IPS DF 4.7 (cell line): ENCODE results near the gene LGR5.

Experiments used
- DNase-seq: peaks from one replicate; pipeline ENCODE4 v3.0.0-alpha.2; 2013; ENCODE audit warnings: low spot score; ENCODE audit errors: extremely low read depth

The LGR5 gene, protein sequence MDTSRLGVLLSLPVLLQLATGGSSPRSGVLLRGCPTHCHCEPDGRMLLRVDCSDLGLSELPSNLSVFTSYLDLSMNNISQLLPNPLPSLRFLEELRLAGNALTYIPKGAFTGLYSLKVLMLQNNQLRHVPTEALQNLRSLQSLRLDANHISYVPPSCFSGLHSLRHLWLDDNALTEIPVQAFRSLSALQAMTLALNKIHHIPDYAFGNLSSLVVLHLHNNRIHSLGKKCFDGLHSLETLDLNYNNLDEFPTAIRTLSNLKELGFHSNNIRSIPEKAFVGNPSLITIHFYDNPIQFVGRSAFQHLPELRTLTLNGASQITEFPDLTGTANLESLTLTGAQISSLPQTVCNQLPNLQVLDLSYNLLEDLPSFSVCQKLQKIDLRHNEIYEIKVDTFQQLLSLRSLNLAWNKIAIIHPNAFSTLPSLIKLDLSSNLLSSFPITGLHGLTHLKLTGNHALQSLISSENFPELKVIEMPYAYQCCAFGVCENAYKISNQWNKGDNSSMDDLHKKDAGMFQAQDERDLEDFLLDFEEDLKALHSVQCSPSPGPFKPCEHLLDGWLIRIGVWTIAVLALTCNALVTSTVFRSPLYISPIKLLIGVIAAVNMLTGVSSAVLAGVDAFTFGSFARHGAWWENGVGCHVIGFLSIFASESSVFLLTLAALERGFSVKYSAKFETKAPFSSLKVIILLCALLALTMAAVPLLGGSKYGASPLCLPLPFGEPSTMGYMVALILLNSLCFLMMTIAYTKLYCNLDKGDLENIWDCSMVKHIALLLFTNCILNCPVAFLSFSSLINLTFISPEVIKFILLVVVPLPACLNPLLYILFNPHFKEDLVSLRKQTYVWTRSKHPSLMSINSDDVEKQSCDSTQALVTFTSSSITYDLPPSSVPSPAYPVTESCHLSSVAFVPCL

GRCh38 chr12:71439613-71440344 lies at the start of gene LGR5:
Gene LGR5, plus strand, starts transcription at chr12:71439798. Its CDS starts 283 bp downstream, at chr12:71440081.
- DNase-seq: no peak

GRCh38 chr12:71392521-71393145 lies 47.0 kb upstream of the LGR5 start:
- DNase-seq: peak; percentile 84

- DNase-seq: no peak
These were observed 46.0 kb upstream of the LGR5 start for GRCh38 chr12:71393625-71394024.

DNA sequence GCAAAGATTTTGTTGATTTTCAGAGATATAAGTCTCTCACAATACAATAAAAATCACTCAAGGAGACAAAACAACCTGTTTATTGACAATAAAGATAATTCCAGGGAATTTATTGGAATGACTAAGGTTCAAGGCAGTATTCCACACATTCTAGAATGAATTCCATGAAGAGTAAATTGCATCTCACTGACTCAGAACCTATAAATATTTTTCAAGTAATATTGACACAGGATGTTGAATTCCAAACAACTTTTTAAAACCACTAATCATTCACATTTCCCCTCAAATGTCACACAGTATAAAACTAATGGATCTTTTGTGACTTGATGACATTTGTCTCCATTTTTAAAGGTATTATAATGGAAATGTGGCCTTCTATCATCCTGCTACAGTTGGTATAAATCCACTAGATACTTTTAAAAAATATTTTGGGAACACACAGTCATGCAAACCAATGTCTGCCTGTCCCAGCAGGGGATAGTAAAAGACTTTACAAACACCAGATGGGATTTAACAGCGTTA lies 42.1 kb upstream of the LGR5 start:
- no peak for DNase-seq

DNA sequence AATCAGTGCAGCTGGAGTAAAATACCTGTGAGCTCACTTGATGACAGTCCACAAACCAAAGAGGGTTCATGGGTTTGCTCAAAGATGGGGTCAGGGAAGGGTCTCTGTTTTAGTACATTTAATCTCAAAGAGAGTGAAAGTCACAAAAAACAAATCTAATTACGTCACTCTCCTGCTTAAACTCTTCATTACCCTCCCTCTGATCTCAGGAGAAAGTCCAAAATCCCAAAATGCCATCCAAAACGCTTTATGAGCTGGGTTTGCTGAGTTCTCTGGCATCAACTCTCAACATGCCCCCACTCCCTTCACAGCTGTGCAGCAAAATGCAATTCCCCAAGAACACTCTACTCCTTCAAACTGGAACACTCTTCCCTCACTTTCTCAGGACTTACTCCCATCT lies 40.4 kb upstream of the LGR5 start:
- DNase-seq: no peak

- DNase-seq: no peak
These were observed 39.1 kb upstream of the LGR5 start for GRCh38 chr12:71400481-71400880.

GRCh38 chr12:71405884-71406283 lies 33.7 kb upstream of the LGR5 start:
- no peak for DNase-seq

GRCh38 chr12:71407732-71408131 lies 31.9 kb upstream of the LGR5 start:
- DNase-seq: no peak

DNA sequence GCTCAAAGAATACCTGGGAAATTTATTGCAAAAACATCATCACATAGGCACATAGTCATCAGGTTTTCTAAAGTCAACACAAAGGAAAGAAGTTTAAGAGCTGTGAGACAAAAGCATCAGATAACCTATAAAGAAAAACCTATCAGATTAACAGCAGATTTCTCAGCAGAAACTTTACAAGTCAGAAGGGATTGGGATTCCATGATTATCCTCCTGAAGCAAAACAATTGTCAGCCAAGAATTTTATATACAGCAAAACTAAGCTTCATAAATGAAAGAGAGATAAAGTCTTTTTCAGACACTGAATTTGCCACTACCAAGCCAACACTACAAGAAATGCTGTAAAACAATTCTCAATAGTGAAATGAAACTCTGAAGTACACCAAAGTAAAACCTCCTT lies 28.8 kb upstream of the LGR5 start:
- no peak for DNase-seq

DNA sequence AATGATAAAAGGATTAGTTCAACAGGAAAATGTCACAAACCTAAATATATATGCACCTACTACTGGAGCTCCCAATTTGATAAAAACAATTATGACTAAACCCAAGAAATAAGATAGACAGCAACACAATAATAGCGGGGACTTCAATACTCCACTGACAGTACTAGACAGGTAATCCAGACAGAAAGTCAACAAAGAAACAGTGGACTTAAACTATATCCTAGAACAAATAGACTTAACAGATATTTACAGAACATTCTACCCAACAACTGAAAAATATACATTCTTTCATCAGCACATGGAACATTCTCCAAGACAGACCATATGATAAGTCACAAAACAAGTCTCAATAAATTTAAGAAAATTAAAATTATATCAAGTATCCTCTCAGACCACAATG lies 28.0 kb upstream of the LGR5 start:
- no peak for DNase-seq

GRCh38 chr12:71415336-71416231 lies 24.0 kb upstream of the LGR5 start:
- DNase-seq: peak; percentile 64

- no peak for DNase-seq
These were observed 22.4 kb upstream of the LGR5 start for GRCh38 chr12:71417181-71417580.

DNA sequence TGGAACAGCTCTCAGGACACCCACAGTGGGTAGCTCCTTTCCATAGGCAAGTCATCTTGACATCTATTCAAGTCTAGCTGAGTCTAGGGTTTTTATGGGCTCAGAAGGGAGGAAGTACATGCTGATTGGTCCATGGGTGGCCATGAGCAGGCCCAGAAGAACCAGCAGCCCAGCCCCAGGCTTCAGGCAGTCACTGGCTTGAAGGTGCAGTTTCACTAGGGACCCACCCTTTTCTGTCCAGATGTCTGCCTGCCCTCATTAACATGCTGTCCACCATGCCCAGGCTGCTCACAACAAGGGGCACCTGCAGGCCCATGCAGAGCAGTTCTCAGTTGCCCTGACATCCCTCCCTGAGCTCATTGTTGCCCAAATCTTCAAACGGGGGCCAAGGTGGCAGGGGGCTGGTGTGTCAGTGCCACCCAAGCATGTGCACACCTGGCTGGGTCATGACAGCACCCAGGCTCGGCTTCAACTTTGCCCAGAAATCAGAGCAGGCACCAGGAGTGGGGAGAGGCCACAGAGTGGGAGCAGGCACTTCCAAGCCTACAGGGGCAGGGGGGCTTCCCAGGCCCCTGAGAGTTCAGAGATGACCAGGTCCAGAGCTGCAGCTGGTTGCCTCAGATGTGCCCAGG lies 18.7 kb upstream of the LGR5 start:
- DNase-seq: no peak

DNA sequence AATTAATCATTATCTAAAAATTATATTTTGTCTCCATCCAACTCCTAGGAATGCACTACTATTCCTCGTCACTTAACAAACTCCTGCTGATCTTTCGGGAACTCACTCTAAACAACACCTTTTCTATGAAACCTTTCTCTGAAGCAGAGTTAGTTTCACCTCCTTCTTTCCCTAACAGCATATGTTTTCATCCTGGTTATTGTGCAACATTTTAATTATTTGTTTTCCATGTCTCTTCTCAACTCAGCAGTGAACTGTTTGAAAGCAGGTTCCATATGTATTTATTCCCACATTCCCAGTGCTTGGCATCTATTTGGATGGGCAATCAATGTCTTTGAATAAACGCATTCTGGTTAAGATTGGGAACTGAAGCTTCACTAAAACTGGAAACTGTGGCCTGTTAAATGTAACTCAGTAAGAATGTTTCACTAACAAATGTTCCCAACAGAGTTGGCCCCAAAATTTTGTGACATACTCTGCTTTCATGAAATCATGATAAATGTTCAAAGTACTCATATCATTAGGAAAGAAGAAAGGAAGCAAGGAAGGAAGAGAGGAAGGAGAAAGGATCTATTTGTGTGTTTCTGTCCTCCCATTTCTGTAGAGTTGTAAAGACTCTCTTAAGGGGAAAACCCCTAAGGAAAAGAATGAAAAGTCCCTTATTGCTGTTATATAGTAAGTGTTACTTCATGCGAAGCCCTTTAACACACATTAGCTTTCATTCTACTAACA lies 13.9 kb upstream of the LGR5 start:
- DNase-seq: no peak

DNA sequence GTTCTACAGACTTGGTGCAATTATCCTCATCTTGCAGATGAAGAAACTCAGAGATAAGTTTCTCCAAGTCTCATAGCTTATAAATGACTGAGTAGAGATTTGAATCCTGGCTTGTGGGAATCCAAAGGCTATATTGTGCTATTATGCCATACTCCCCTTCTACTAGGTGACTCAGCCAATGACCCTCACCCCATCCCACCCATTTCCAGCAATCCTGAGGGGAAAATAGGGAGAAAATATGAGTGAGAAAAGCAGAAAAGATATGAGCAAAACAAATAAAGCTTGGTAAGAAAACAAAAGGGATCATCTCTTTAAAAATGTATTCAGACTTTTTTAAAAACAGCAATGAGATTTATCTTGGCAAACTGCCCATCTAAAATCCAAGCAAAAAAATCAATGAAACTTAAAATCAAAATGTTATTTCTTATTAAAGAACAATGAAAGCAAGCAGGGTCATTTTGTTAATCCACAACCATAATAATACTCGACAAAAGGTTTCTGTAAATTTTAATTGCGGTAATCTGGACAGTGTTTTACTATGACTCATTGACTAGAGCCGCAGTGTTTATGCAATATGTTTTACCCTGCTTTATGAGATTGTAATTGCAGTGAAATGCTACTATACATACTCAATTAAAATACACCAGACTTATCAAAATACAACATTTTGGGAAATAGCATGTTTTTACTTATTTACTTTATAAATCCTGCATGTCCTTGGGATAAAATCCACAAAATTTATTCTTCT lies 13.1 kb upstream of the LGR5 start:
- DNase-seq: no peak

DNA sequence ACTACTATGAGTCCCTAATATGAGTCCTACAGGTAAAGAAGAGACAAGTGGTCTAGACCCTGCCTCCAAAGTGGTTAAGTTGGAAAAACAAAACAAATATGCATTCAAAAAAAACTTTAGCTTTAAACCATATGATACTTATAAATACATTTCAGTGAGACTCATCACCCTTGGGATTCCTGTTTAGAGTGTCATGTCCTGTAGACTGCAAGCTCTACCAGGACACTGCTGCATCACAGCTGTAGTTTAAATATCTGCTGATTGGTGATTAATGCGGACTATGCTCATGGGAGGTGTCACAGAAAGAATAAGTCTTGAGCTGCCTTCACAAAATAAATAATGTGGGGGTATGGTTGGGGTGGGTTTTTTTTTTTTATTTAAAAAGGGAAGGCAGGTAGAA lies 8.8 kb upstream of the LGR5 start:
- no peak for DNase-seq

DNA sequence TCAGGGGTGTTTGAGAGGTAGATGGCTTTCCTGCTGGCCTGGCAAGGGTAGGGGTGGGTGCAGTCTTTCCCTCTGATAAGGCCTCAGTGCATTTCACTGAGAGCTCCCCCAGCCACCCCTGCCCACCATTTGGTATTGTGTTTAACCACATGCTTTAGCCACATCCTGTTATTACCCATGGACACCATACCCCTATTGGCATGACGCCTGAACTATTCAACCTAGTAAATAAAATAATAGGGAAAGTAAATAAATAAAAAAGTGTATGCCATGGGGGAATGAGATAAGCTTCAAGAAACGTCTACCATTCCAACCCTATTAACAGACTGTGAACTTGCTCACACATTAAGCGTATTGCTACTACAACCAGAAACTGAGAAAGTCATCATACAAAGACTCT lies 7.6 kb upstream of the LGR5 start:
- no peak for DNase-seq

DNA sequence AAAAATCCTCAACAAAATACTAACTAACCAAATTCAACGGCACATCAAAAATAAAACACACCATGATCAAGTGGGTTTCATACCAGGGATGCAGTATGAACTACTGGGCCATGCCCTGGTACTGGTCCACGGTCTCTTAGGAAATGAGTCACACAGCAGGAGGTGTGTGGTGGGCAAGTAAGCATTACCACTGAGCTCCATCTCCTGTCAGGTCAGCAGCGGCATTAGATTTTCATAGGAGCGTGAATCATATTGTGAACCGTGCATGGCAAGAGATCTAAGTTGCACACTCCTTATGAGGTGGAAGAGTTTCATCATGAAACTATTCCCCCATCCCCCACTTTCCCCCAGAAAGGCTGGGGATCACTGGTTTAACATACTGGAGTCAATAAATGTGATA lies 6.7 kb upstream of the LGR5 start:
- DNase-seq: no peak
